IPS DF 6.9 (cell line): ENCODE data around the gene RBFA.
"Not testable (repeated sequence)": the region's sequence is repeated elsewhere in the genome, so short reads cannot be mapped to it uniquely, and the experiment has no call there.

Experiments used
- DNase-seq: peaks from one replicate; pipeline ENCODE4 v3.0.0-alpha.2; 2013; ENCODE audit warnings: low read depth, low spot score
- H3K27ac ChIP-seq: one replicate; pipeline ENCODE4 v1.5.1; 2013; ENCODE audit warnings: low read length, control low read depth
- H3K27me3 ChIP-seq: 2 replicates; pipeline ENCODE4 v1.6.1; 2013; ENCODE audit warnings: mild to moderate bottlenecking, low read length; ENCODE audit not compliant: control insufficient read depth, insufficient read depth
- H3K36me3 ChIP-seq: 2 replicates; pipeline ENCODE4 v1.6.1; 2013; ENCODE audit warnings: low read length; ENCODE audit not compliant: control insufficient read depth, insufficient read depth
- H3K4me1 ChIP-seq: 2 replicates; pipeline ENCODE4 v1.6.1; 2013; ENCODE audit warnings: low read length; ENCODE audit not compliant: control insufficient read depth, insufficient read depth
- H3K4me3 ChIP-seq: 2 replicates; pipeline ENCODE4 v1.5.1; 2013; ENCODE audit warnings: mild to moderate bottlenecking, low read length
- H3K9me3 ChIP-seq: 2 replicates; pipeline ENCODE4 v1.6.1; 2013; ENCODE audit warnings: low read length, inconsistent platforms; ENCODE audit not compliant: control insufficient read depth, insufficient read depth
- WGBS: extraction: QIAGEN DNeasy Blood & Tissue Kit; methylation state at CpG from one replicate; pipeline ENCODE4 v1.1.7; 2013; ENCODE audit warnings: mixed read lengths, missing lambda C conversion rate; ENCODE audit not compliant: insufficient read length, insufficient coverage; 5-methylcytosine and 5-hydroxymethylcytosine counted together

RBFA gene

DNA sequence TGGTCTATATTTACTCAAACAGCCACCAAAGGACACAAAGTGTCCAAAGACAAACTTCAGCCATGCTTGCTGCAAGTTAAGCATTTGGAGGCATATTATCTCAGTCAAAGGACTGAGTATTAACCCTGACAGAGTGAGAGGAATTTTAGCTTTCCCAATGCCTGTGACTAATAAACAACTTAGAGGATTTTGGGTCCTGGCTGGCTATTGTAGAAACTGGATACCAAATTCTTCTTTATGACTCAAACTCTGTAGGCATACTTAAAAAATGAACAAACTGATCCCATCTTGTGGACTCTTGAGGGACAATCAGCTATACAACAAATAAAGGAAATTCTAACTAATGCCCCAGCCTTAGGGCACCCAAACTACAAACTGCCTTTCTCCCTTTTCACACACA lies 6.5 kb upstream of the RBFA start:
- H3K4me3 ChIP-seq, H3K27ac ChIP-seq, DNase-seq, H3K36me3 ChIP-seq, H3K27me3 ChIP-seq, H3K9me3 ChIP-seq, H3K4me1 ChIP-seq: not testable (repeated sequence)

DNA sequence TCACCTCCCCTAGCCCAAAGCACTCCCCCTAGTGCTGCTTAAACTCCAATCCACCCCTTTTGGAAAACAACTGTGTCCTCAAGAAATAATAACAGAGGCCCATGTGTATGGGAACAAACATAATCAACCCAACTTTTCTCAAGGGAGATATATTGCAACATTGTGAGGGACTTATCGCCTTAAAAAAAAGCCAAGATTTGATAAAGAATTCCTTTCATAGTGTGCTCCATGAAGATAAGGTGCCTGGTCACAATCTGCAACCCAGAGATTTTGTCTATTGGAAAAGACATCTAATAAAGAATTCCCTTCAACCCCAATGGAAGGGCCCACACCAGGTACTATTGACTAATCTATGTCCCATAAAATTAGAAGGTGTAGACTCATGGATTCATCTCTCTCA lies 4.5 kb upstream of the RBFA start:
- Histone ChIP-seq H3K4me3 (no peak overlapping the region), H3K27ac (no peak overlapping the region), H3K9me3 (no peaks in the 10 kb centered on the region; the same call in 1 of the 2 replicates), H3K4me1 (no peaks in the 10 kb centered on the region; the same call in 1 of the 2 replicates), H3K27me3 (no peaks in the 10 kb centered on the region), H3K36me3 (no peaks in the 10 kb centered on the region)
- DNase-seq: no peak
- WGBS: no CpG with 5 or more reads among the region's 1 CpG

DNA sequence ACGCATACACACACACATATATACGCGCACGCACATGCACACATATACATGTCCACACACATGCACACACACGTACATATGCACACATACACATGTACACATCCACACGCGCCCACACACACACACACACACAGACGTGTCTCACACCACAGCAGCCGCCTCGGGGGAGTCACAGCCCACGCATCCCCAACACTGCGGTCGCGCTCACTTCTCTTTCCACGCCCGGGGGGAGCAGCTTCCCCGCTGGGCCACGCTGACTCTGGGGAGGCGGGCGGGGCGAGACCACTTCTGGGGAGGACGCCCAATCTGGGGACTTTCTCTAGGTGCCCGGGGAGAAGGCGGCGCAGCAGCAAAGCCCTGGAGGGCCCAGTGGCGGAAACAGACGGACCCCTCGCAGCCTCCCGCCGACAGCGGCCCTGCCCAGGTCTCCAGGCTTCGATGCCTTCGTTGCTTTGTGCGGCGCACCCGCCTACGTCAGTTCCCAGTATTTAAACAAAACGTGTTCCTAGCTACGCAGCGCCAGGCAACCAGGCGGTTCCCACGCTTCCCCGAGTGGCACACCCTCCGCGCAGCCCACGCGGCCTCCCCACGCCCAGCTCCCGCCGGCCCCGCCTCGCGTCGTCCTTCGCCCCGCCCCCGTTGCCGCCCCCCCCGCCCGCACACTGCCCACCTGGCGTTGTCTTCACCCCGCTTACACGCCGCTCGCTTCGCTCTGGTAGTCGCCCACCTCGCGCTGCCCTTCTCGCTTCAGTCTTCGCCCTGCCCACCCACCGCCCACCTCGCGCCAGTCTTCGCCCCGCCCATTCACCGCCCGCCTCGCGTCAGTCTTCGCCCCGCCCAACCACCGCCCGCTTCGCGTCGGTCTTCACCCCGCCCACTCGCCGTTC lies 810 bp upstream of the RBFA start:
- DNase-seq: peak; percentile 7
- Histone ChIP-seq H3K27me3 (no peaks in the 10 kb centered on the region), H3K4me1 (peaks cover 2% of the 10 kb centered on the region), H3K27ac (no peak overlapping the region), H3K4me3 (peak overlapping the region; percentile 70; the same call in 1 of the 2 replicates), H3K36me3 (peaks cover 3% of the 10 kb centered on the region; the same call in 1 of the 2 replicates), H3K9me3 (no peaks in the 10 kb centered on the region)
- WGBS: no CpG with 5 or more reads among the region's 90 CpGs

DNA sequence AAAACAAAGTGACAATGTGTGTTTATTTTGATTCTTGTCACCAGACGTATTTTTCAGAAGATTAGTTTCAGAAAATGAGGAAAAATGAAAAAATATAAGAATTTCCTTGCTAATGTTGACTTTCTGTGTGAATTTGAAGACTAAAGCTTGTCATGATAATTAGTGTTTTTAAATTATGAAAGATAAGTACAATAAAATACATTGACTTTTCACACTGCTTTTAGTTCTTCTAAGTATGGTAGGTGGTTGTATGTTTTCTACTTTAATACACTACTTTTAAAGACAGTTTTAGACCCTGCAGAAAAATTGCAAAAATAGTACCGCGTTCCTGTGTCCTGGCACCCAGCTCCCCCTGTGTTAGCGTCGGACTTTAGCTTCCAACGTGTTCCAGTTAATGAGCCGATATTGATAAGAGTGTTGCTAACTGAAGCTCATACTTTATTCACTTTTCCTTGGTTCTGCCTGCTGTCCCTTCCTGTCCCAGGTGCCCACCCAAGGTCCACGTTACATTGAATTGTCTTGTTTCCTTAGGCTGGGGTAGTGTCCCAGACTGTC lies 695 bp downstream of the RBFA start:
- no peak for DNase-seq
- WGBS: no CpG with 5 or more reads among the region's 8 CpGs
- Histone ChIP-seq H3K4me1 (peaks cover 2% of the 10 kb centered on the region), H3K9me3 (no peaks in the 10 kb centered on the region), H3K27ac (no peak overlapping the region), H3K4me3 (peak overlapping the region; percentile 61; the same call in 1 of the 2 replicates), H3K27me3 (no peaks in the 10 kb centered on the region), H3K36me3 (peaks cover 3% of the 10 kb centered on the region; the same call in 1 of the 2 replicates)

DNA sequence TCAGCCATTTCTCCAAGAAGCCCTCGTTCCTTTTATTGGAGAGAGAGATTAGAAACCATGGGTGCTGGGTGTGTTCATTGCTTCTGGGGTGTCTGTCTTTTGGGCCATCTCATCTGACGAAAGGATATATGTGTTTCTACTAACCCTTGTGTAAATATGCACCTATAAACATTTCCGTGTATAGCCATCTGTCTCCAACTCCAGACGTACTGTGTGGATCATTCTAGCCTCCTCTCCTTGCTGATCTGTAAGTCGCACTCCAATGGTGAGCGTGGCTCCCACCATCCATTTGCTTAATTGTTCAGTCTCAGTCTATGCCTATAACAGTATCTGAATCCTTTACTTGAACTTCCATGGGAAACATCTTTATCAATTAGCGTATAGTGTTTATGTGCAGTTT lies 1.8 kb downstream of the RBFA start:
- WGBS: no CpG with 5 or more reads among the region's 7 CpGs

DNA sequence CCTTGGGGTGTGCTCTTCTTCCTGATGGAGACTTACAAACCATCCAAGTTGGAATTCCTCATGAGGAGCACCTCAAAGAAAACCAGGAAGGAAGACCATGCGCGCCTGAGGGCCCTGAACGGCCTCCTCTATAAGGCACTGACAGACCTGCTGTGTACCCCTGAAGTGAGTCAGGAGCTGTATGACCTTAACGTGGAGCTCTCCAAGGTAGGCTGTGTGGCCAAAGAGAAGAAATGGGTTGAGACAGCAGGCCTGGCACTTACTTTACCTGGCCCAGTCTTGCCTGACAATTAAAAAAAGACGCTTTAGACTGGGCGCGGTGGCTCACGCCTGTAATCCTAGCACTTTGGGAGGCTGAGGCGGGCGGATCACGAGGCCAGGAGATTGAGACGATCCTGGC lies 3.1 kb downstream of the RBFA start:
- Histone ChIP-seq H3K9me3 (no peaks in the 10 kb centered on the region), H3K4me1 (peaks cover 2% of the 10 kb centered on the region), H3K27me3 (no peaks in the 10 kb centered on the region), H3K27ac (no peak overlapping the region), H3K36me3 (peaks cover 3% of the 10 kb centered on the region; the same call in 1 of the 2 replicates), H3K4me3 (no peak overlapping the region)
- whole genome bisulfite sequencing: no CpG with 5 or more reads among the region's 12 CpGs
- no peak for DNase-seq

More for the DNA sequence above, 1.8 kb downstream of the RBFA start:
- peaks cover 3% of the 10 kb centered on the region; the same call in 1 of the 2 replicates for H3K36me3 ChIP-seq
- H3K27ac ChIP-seq: no peak overlapping the region
- DNase-seq: no peak
- no peaks in the 10 kb centered on the region for H3K27me3 ChIP-seq
- H3K4me3 ChIP-seq: no peak overlapping the region
- H3K9me3 ChIP-seq: no peaks in the 10 kb centered on the region
- H3K4me1 ChIP-seq: peaks cover 2% of the 10 kb centered on the region

DNA sequence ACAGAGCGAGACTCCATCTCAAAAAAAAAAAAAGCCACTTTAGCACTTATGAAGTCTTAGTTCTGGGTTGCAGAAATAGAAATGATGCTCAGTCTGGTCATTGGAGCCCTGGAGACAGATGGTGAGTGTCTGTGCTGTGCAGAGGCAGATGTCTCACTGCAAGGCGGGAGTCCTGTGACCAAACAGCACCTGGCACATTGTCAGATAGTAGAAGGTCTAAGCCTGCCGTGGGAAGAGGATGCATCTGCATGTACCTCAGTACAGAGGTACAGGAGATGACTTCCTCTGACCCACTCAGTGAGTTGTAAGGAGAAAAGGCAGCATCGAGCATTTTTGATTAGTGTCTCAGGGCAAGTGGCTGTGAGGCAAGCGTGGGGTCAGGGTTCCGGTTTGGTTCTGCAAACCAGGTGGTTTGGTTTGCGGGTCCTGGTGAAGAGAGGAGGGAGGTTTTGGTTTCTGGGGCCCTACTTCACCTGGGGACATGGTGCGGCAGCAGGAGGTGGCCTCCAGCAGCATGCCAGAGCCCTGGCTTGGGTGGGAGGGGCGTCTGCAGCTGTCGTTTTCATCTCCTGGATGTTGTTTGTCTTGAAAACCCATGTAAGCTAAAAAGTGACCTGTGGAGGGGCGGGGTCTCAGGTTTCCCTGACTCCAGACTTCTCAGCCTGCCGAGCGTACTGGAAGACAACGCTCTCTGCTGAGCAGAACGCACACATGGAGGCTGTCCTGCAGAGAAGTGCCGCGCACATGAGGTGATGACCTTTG lies 3.8 kb downstream of the RBFA start:
- H3K36me3 ChIP-seq: peaks cover 3% of the 10 kb centered on the region; the same call in 1 of the 2 replicates

DNA sequence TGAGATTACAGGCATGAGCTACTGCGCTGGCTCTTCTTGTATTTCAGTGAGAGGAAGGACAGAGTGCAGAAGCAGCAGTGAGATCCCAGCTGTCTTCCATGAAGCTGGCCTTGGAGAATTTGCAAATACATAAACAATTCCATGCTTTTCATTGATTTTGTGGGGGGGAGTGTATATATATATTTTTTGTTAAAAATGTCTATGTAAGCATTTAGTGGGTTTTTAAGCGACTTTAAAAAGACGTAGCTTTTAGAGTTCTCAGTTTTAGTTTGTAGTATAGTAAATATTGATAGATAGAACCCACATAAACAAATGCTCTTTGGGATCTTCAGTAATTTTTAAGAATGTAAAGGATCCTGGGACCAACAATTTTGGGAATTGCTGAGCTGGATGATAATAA lies 6.3 kb downstream of the RBFA start:
- Histone ChIP-seq H3K36me3 (peaks cover 14% of the 10 kb centered on the region), H3K4me3 (no peak overlapping the region), H3K27me3 (no peaks in the 10 kb centered on the region), H3K27ac (no peak overlapping the region), H3K4me1 (no peaks in the 10 kb centered on the region), H3K9me3 (no peaks in the 10 kb centered on the region)
- 100% methylated on average over 2 of the region's 3 CpGs for WGBS
- no peak for DNase-seq

More for the DNA sequence above, 3.8 kb downstream of the RBFA start:
- WGBS: no CpG with 5 or more reads among the region's 17 CpGs
- H3K27ac ChIP-seq: no peak overlapping the region
- no peak overlapping the region for H3K4me3 ChIP-seq
- H3K9me3 ChIP-seq: no peaks in the 10 kb centered on the region
- DNase-seq: no peak
- peaks cover 2% of the 10 kb centered on the region for H3K4me1 ChIP-seq
- H3K27me3 ChIP-seq: no peaks in the 10 kb centered on the region

DNA sequence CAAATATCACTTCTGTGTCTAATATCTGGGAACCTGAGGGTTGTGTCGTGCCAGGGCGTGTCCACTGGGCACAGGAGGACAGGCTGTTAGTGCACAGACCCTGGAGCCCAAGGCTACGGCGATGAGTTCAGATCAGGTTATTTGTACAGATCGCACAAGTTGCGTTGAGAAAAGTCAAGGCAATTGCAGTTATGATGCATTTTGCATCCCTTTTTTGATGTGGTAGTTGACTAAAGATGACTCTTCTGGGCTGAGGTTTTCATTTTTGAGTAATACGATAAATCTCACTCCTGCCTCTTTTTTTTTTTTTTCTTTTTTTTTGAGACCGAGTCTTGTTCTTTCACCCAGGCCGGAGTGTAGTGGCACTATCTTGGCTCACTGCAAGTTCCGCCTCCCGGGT lies 7.2 kb downstream of the RBFA start:
- Histone ChIP-seq H3K27me3 (no peaks in the 10 kb centered on the region), H3K4me1 (no peaks in the 10 kb centered on the region), H3K4me3 (no peak overlapping the region), H3K27ac (no peak overlapping the region), H3K36me3 (peaks cover 19% of the 10 kb centered on the region), H3K9me3 (no peaks in the 10 kb centered on the region)
- whole genome bisulfite sequencing: no CpG with 5 or more reads among the region's 11 CpGs
- DNase-seq: no peak

DNA sequence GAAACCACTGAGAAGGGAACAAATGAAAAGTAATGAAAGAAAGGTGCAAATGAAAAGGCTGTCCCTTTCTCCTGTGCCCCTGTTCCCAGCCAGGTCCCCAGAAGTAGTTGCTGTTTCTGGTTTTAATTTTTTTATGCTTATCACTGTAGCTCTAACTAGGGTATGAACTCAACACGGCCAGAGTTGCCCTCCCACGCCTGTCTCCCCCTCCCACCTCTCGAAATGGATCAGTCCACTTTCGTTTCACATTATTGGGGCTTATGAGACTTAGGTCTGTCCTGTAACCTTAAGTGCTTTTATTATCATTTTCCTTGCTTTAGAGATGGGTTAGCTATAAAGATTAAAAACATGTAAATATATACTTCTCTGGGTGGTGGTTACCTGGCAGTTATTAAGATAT lies 8.6 kb downstream of the RBFA start:
- H3K4me3 ChIP-seq: no peak overlapping the region
- H3K4me1 ChIP-seq: no peaks in the 10 kb centered on the region
- peaks cover 23% of the 10 kb centered on the region for H3K36me3 ChIP-seq
- H3K27ac ChIP-seq: no peak overlapping the region
- H3K9me3 ChIP-seq: no peaks in the 10 kb centered on the region
- no peaks in the 10 kb centered on the region for H3K27me3 ChIP-seq
- no peak for DNase-seq
- WGBS: no CpG with 5 or more reads among the region's 4 CpGs
